HG03342 (cell line): ENCODE data around the gene NDUFS2.
"Not testable (repeated sequence)": the region's sequence is repeated elsewhere in the genome, so short reads cannot be mapped to it uniquely, and the experiment has no call there.

ENCODE experiments used
- ATAC-seq: cut with Tn5 transposase; IDR thresholded peaks from one replicate; pipeline ENCODE4 v1.9.1; 2021; ENCODE audit warnings: mild to moderate bottlenecking, moderate library complexity; ENCODE audit not compliant: unreplicated experiment

Gene NDUFS2

DNA sequence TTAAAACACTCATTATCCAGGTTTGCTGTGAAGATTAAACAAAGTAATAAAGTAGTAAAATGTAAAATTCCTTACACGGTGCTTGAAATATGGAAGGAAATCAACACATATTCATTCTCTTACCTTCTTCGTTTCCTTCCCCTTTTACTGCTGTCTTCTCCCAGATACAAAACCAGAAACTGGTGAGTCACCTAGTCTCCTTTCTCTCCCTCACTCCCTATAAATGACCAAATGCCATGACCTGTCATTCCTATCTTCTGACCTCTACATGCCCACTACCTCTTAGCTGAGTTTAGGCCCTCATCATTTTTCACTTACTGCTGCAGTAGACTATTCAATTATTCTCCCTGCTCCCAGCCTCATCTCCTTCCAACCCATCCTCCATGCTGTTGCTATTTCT, 40.1 kb downstream of the NDUFS2 start:
- ATAC-seq, result no peak

DNA sequence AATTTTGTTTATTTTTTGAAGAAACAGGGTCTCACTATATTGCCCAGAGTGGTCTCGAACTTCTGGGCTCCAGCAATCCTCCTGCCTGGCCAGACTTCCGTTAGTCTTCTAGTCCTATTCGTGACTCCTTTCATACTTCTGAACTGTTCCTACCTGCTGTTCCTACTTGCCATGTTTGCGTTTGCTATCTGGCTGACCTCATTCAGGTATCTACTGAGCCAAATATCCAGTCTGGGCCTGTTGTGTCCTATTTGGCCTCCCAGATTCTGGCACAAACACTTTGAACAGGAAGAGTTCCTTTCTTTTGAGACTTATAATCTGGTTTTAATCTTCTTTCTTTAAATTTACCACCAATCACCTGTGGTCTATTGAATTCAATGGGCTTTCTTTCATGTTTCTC, 42.7 kb downstream of the NDUFS2 start:
- ATAC-seq, result no peak

DNA sequence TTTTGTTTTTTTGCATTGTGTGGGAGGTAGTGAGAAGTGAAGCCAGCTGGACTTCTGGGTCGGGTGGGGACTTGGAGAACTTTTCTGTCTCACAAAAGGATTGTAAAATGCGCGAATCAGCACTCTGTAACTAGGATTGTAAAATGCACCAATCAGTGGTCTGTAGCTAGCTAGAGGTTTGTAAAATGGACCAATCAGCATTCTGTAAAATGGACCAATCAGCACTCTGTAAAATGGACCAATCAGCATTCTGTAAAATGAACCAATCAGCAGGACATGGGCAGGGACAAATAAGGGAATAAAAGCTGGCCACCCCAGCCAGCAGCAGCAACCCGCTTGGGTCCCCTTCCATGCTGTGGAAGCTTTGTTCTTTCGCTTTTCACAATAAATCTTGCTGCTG, 47.9 kb downstream of the NDUFS2 start:
- ATAC-seq, result not testable (repeated sequence)

DNA sequence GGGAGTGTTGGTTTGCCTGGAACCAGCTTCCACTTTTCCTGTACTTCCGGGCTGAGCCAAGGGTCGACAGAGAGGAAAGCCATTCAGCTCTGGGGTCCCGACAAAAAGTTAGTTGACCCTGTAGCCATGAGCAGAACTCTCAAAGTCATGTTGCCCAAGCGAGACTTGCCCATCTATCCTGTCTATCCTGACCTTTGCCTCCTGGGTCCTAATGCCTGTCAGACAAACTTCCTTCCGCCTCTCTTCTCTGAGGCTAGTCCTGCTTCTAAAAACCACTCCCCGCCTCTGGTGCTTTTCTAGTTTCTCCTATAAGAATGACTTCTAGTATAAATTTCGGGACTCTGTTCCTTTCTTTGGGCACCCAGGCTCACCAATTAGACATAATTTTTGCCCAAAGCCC, 48.7 kb downstream of the NDUFS2 start:
- no peak for ATAC-seq

DNA sequence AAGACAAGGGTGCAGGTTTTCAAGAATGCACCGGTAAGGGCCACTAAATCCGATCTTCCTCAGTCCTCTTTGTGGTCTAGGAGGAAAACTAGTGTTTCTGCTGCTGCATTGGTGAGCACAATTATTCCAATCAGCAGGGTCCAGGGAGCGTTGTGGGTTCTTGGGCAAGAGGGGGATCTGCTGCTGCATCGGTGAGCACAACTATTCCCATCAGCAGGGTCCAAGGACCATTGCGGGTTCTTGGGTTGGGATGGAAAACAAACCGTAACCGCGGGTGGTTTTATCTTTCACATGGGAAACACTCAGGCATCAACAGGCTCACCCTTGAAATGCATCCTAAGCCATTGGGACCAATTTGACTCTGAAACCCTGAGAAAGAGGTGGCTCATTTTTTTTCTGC, 49.4 kb downstream of the NDUFS2 start:
- ATAC-seq, result no peak

DNA sequence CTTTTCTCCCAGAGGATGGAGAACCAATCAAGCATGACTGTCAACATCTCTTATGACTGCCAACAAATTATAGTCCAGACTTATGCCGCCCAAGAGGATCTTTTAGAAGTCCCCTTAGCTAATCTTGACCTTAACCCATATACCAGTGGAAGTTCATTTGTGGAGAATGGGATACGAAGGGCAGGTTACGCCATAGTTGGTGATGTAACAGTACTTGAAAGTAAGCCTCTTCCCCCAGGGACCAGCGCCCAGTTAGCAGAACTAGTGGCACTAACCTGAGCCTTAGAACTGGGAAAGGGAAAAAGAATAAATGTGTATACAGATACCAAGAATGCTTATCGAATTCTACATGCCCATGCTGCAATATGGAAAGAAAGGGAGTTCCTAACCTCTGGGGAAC, 53.1 kb downstream of the NDUFS2 start:
- not testable (repeated sequence) for ATAC-seq

DNA sequence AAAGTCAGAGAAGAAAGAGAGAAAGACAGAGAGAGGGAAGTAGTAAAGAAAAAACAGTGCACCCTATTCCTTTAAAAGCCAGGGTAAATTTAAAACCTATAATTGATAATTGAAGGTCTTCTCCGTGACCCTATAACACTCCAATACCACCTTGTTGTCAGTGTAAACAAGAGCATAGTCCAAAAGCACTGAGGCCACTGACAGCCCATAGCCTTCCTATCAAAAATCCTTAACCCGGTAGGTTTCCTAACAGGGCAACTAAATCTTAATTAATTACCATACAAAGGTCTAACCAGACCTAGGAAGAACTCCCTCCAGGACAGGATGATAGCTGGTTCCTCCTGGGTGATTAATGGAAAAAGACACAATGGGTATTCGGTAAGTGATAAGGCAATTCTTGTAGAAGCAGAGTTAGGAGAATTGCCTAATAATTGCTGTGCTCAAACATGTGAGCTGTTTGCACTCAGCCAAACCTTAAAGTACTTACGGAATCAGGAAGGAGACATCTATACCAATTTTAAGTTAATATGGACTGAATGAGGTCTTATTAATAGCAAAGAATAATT, 53.9 kb downstream of the NDUFS2 start:
- not testable (repeated sequence) for ATAC-seq

DNA sequence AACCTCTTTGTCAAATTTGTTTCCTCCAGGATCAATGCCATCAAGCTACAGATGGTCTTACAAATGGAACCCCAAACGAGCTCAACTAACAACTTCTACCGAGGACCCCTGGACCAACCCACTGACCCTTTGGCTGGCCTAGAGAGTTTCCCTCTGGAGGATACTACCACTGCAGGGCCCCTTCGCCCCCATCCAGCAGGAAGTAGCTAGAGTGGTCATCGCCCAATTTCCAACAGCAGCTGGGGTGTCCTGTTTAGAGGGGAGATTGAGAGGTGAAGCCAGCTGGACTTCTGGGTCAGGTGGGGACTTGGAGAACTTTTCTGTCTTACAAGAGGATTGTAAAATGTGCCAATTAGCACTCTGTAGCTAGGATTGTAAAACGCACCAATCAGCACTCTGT, 54.9 kb downstream of the NDUFS2 start:
- ATAC-seq, result not testable (repeated sequence)

DNA sequence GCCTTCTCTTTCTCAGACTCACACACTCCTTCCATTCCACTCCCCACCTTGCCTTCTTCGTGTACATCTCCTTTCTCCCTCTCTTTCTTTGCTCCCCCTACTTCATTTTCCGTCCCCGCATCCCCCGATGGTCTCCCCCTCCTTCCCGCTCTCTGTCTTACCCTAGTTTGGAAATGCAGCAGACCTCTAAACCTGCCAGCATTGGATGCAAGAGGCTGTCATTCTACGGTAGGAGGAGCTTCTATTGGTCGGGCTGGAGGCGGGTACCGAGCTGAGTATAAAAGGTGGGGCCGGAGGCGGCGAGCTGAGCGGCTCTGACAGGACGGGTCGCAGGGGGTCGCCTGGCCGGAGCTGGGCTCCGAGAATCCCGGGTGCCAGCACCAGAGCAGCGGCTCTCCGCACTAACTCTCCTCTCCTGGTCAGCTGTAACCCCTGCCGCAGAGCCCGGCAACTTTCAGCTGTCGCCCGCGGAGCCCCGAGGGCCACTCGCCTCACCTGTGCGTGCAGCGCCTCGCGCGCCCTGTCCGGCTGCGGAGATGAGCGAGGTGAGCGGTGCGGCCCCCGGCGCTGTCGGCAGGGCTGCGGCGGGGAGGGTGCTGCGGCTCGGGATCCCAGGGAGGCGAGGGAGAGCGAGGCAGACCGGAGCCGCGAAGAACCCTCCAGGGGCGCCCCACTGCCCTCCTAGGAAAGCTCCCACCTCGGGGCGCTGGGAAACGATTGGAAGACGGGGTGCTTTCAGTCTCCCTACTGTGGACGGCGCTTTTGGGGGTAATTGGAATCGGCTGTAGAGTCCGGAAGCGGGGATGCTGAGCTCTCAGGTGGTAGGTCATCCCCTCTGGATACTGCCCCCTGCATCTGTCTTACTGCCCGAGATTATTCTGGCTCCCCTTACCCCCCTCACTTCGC, 56.5 kb downstream of the NDUFS2 start, which contains the start of gene PCP4L1:
TSS of gene PCP4L1 (plus strand) at position 307 of the 906 bp plus-strand sequence. CDS start at position 537, 230 bp downstream.
- ATAC-seq, result peak; percentile 66

DNA sequence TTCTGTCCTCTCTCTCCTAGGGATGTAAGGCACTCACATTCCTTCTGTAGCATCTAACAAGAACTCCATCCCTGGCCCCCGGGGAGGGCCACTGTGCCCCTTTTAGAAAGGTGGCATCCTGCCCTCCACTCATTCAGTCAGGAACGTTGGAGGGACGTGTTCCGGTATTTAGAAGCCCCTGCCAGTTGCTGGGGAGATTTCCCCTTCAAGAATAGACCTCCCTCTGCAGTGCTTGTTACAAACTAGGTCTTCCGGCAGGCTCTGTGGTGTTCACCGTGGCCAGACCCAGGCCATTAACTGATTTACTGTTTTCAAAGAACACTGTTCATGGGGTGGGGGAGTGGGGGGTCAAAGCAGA, 57.2 kb downstream of the NDUFS2 start:
- ATAC-seq, result no peak

DNA sequence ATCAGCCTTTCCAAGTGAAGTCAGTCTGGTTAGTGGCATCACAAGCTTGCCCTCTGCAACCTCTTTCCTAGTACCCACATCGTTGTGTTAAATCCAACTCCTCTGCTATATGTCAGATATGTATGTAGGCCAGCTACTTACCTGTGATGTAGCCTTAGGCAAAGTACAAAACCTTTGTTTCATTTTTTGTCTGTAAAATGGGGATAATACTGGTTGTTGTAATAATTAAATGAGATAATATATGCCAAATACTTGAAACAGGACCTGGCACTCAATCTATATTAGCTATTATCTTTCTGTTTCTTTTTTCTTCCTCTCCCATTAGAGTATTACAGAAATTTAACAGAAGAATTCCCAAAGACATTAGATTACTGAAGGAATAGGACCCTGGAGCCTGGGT, 57.6 kb downstream of the NDUFS2 start:
- no peak for ATAC-seq

DNA sequence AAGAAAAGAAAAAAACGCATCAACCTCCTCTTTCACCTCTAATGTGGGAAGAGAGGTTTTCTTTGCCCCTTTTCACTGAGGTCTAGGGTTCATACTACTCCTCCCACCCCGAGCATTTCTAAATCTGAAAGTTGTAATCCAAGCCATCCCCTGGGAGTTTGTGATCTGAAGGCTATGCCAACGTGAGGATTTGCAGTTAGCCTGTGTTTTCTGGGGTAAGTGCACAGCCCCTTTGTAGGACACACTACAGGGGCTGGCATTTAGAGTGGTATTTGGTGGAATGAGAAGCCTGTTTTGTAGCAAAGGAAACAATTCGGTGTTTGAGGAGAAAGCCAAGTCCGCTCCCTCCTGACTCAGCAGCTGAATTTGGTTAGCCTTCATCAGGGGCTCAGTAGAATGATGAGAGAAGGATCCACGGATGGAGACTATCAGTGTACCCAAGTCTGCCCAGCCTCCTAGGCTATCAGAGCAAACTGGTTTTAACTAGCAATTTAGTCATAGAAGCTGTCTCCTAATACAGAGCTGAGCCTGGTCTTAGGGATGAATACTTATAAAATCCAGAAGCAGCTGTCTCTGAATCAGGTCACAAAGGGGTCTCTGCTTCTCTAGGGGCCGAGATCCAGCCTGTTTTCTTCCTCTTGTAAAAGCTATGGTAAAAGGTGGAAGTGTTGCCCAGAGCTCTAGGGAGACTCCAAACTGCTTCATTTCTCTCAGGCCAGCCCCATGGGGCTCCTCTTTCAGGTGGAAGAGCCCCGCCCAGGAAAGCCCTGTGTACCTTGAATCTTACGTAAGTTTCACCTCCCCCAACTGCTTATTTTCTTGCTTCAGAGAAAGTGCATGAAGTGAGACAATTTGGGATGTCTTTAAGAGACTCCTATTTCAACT, 58.5 kb downstream of the NDUFS2 start:
- peak; percentile 23 for ATAC-seq

DNA sequence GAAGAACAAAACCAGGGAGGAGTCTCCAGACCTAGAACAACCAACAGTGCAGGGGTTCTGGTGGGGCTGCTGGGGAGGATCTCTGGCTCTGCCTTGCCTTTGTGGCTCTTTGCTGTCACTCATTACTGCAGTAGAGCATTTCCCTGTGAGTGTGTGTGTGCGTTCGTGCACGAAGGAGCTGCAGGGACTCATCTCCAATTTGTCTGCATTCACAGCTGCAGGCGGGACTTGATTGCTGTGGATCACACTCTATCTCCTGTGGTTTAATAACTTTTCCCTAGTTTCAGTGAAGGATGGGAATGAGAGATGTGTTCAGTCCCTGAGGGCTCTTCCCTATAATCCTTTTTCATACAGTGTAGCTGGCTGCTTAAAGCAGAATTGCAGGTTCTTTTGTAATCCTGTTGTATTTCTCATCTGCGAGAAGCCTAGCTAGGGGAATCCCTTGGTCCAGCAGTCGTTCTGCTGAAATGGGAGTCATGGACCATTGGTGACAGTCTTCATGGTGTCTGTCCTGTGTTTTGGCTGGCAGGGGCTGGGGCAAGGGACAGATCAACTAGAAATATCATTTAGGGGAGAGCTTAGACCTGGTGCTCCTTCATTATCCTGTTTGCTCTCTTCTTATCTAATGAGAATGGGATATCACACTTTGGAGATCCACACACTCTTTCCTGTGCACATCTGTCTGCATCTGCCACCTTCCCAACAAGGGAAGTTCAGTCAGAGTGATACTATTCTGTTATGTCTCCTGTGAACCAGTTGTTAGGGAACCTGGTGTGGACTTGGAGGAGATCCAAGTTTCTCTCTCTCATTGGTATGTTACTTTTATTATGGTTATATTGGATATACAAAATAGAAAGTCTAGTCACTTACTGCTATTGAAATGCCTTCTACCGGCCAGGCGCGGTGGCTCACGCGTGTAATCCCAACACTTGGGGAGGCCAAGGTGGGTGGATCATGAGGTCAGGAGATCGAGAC, 59.4 kb downstream of the NDUFS2 start:
- peak; percentile 43 for ATAC-seq
